Loucy (cell line): Measurements from ENCODE around the gene CEP104.

ENCODE experiments used
- CTCF ChIP-seq: fragments of 200-600 bp; sonication (generic); conservative IDR thresholded peaks from 2 replicates; pipeline ENCODE4 v1.5.1; 2014; ENCODE audit warnings: mild to moderate bottlenecking, antibody characterized with exemption, low read length
- EZH2phosphoT487 ChIP-seq: fragments of 200-600 bp; IDR thresholded peaks from 2 replicates; pipeline ENCODE4 v1.6.1; 2018; ENCODE audit warnings: antibody characterized with exemption, mild to moderate bottlenecking, moderate library complexity, borderline replicate concordance

- TF ChIP-seq CTCF = no peak
- no peak for TF ChIP-seq EZH2phosphoT487
Observed at GRCh38 chr1:3817821-3818597, 39.0 kb downstream of the CEP104 start.
